BE2C (cell line): Measurements from ENCODE around the gene CHI3L1.

ENCODE experiments used
- DNase-seq: peaks from one replicate; pipeline ENCODE4 v3.0.0-alpha.2; 2020
- H3K27me3 ChIP-seq: fragments of 250-450 bp; sonication (Bioruptor Pico); 2 replicates; pipeline ENCODE4 v1.5.1; 2020; ENCODE audit warnings: mild to moderate bottlenecking
- H3K36me3 ChIP-seq: fragments of 250-450 bp; sonication (Bioruptor Pico); 2 replicates; pipeline ENCODE4 v1.5.1; 2020; ENCODE audit warnings: mild to moderate bottlenecking
- H3K4me1 ChIP-seq: fragments of 250-450 bp; sonication (Bioruptor Pico); 2 replicates; pipeline ENCODE4 v1.5.1; 2020
- H3K4me3 ChIP-seq: 2 replicates; pipeline ENCODE4 v1.5.1; 2011; ENCODE audit warnings: low read depth, low read length
- H3K9me3 ChIP-seq: fragments of 250-450 bp; sonication (Bioruptor Pico); 2 replicates; pipeline ENCODE4 v1.5.1; 2020
- CTCF ChIP-seq: IDR thresholded peaks from 2 replicates; pipeline ENCODE4 v1.5.1; 2012; ENCODE audit warnings: mild to moderate bottlenecking, low read depth, low read length

The CHI3L1 gene

DNA sequence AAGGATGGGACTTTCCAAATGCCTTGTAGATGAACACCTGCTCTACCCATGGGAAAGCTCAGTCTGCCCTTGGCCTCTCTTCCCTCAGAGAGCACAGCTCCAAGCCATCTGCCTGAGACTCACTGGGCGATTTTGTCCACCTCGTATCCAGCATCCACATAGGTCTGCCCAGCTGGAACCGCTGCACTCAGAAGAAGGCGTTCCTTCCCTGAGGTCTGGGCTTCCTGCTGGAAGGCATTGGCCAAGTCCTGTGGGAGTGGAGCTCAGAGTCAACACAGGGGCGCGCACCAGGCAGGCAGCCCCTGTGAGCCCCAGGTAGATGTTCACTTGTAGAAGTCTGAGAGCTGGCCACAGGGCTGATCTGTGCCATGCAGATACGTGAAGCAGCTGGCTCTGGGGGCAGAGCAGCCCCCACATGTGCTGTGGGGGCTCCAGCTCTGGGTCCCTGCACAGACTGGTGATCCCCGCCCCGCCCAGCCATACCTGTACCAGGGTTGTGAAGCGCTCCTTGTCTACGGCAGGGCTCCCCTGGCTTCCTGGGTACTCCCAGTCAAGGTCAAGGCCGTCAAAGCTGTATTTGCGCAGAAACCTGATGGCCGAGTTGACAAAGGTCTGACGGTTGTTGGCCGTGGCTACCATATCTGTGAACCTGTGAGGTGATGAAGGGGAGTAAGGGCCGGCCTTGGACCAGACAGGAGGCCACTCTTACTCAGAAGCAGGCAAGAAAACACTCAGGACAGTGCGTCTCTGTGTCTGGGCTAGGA, 36.7 kb upstream of the CHI3L1 start:
- no peak for TF ChIP-seq CTCF
- Histone ChIP-seq H3K9me3 (no peaks in the 10 kb centered on the region), H3K4me3 (no peak overlapping the region), H3K36me3 (no peaks in the 10 kb centered on the region), H3K4me1 (no peaks in the 10 kb centered on the region), H3K27me3 (no peaks in the 10 kb centered on the region)
- DNase-seq: no peak

- no peak for TF ChIP-seq CTCF
- DNase-seq: no peak
- H3K36me3 ChIP-seq: no peaks in the 10 kb centered on the region
- H3K4me3 ChIP-seq: no peak overlapping the region
- no peaks in the 10 kb centered on the region for H3K27me3 ChIP-seq
- no peaks in the 10 kb centered on the region for H3K9me3 ChIP-seq
- no peaks in the 10 kb centered on the region for H3K4me1 ChIP-seq
Measured at GRCh38 chr1:203219934-203220333, 33.4 kb upstream of the CHI3L1 start.

GRCh38 chr1:203219171-203219570, 32.7 kb upstream of the CHI3L1 start:
- Histone ChIP-seq H3K27me3 (no peaks in the 10 kb centered on the region), H3K4me1 (no peaks in the 10 kb centered on the region), H3K36me3 (no peaks in the 10 kb centered on the region), H3K9me3 (no peaks in the 10 kb centered on the region), H3K4me3 (no peak overlapping the region)
- DNase-seq: no peak
- TF ChIP-seq CTCF: no peak

DNA sequence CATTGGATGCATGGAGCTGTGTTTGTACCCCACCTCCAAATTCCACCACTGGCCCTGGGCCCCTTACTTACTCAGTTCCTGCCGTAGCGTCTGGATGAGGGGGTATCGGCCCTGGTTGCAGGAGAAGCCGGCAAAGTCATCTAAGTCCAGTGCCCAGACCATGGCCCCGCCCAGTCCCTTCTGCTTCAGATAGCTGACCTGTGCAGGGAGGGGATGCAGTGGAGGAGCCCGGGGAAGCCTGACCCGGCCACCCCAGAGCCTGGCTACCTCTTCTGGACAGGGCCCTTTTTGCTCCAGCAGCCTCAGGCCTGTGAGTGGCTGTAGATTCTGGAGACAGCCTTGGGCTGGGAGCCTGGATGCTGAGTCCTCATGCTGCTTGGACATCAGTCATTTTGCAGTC, 31.2 kb upstream of the CHI3L1 start:
- no peak for TF ChIP-seq CTCF
- no peak for DNase-seq

DNA sequence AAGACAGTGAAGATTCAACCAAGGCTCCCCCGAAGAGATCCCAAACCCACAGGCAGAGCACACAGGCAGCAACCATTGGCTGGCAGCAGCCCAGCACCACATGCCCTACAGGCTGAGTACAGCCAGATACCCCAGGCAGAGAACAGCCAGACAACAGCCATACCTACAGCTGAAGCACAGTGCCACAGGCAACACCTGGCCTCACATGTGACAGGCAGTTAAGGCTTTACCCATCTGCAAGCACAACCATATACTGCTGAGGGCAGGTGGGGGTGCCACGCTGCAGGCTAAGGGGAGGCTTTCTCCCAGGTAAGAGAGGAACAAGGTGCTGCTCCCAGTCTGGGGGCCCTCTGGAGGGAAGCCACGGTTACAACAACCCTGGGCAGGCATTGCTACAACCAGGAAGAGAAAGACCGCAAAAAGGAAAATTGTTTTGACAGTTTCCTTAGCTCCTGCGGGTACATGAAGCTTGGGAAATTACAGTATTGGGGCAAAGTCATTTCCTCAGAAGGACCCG, 30.7 kb upstream of the CHI3L1 start:
- Histone ChIP-seq H3K9me3 (no peaks in the 10 kb centered on the region), H3K4me3 (no peak overlapping the region), H3K36me3 (no peaks in the 10 kb centered on the region), H3K27me3 (no peaks in the 10 kb centered on the region), H3K4me1 (no peaks in the 10 kb centered on the region)
- TF ChIP-seq CTCF: 0 out of 2 replicates have a peak, but pooled peaks have one; percentile 6
- peak; percentile 27 for DNase-seq

More for the DNA sequence above, 31.2 kb upstream of the CHI3L1 start:
- no peak overlapping the region for H3K4me3 ChIP-seq
- no peaks in the 10 kb centered on the region for H3K27me3 ChIP-seq
- no peaks in the 10 kb centered on the region for H3K36me3 ChIP-seq
- H3K9me3 ChIP-seq: no peaks in the 10 kb centered on the region
- H3K4me1 ChIP-seq: no peaks in the 10 kb centered on the region

- H3K36me3 ChIP-seq: no peaks in the 10 kb centered on the region
- no peaks in the 10 kb centered on the region for H3K9me3 ChIP-seq
- TF ChIP-seq CTCF: peak; percentile 79
- peak; percentile 67 for DNase-seq
- no peak overlapping the region for H3K4me3 ChIP-seq
- H3K27me3 ChIP-seq: no peaks in the 10 kb centered on the region
- H3K4me1 ChIP-seq: no peaks in the 10 kb centered on the region
Measured at GRCh38 chr1:203216274-203217138, 30.0 kb upstream of the CHI3L1 start.
